Activated T-cell treated with anti-CD3 and anti-CD28 coated beads, Interleukin-2, amount 50 U/mL, for 48 hours (primary cell): ENCODE results near the gene BAIAP2L2.

Experiments used
- DNase-seq, 2 experiments: peaks; one replicate each; pipeline ENCODE4 v3.0.0-alpha.2; 2020

The BAIAP2L2 gene

DNA sequence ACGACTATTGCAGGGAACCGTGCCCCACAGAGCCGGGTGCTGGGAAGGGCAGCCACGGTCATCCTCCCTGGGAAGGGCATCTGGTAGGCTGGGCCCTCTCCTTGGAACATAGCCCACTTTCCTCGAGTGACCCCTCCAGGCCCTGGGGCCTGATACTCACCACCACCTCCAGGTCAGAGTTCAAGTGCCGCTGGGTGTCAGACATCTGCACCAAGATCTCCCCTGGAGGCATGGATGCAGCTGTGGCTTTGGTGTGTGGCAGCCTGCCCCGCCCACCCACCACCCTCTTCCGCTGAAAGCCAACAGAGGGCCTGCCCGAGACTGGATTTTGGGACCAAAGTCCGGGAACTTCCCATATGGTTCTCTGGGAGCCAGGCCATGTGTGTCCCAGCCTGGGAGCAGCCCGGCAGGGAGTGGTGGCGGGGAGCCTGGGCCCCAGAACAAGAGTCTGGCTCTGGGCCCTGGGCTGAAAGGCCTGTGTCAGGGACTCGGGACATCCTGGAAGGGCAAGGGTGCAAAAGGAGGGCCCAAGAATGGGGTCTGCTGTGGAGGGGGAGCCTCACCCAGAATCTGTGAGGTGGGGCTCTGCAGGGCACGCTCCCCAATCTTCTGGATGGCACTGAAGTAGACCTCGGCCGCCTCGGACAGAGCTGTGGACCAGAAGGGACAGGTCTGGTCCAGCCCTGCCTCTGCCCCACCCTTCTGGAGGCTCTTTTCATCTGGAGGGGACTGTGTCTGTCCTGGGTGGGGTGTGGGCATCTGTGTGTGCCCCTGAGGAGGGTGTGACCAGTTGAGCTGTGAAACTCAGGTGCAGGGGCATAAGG lies 2.6 kb downstream of the BAIAP2L2 start:
- no peak for DNase-seq

GRCh38 chr22:38106814-38107578 lies 3.5 kb downstream of the BAIAP2L2 start:
- no peak for DNase-seq

GRCh38 chr22:38104084-38104483 lies 6.4 kb downstream of the BAIAP2L2 start:
- no peak for DNase-seq

GRCh38 chr22:38103641-38104040 lies 6.8 kb downstream of the BAIAP2L2 start:
- DNase-seq = no peak

DNA sequence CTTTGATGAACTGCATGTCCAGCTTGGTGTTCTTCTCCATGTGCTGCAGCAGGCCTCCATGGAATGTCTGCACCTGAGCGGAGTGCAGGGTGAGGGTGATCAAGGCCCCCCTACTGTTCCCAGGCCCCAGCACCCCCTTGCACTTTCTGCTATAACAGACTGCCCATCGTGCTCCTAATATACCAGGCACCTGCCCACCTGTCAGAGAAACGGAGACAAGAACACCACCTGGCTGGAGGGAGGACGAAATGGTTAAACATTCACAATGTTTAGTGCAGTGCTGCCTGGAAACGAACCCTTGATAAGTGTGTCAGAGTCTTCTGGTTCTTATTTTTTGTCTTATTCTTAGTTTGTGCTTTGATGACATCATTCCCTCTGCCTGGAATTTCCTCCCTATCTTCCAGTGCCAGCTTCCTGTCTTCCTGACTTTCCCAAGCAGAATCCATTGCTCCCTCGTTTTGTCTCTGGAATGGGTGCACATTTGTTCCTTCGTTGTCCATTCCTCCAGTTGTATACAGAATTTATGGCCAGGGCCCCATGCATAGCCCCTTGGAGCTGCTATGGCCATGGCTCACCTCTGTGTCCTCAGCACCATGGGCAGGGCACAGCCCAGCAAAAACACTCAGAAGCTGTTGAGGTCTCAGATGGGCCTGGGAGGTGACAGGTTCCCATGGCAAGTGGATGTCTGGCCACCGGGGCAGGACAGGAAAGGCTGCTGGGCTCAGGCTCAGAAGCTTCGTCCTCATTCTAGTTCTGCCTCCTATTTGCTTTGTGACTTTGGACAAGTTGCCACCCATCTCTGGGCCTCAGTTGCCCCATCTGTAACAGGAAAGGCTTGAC lies 11.9 kb downstream of the BAIAP2L2 start:
- DNase-seq = no peak

GRCh38 chr22:38097557-38098409 lies 12.7 kb downstream of the BAIAP2L2 start:
- no peak for DNase-seq

DNA sequence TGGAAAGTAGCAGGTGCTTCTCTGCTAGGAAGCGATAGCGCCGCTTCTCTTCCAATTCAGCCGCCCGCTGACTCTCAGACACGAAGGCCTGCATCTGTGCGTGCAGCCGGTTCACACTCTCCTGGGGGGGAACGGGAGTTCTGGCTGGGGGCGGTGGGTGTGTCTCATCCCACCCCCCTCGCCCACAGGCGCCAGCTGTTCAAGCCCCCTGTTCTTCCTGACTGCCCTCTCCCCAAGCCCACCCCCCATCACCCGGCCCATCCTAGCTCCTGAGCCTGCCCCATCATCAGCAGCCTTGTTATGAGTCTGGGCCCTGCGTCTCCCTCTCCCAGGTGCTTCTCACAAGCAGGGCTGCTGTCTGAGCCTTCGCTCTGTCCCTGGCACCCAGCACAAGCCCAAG lies 13.4 kb downstream of the BAIAP2L2 start:
- DNase-seq = no peak

DNA sequence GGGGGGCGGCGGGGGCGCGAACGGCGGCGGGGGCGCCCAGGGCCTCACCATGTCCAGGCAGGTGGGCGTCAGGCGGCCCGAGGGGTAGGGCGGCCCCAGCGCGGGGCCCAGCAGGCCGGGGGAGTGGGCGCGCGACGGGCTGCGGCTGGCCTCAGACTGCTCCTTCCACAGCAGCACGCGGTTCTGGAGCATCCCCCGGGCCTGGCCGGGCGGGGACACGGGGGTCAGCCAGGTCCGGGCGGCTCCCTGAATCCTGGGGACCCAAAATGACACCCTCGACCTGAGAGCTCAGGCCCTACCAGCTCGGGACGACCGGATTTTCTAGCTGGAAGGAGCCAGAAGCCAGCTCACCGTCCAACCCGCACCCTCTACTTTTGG lies 21.0 kb downstream of the BAIAP2L2 start:
- no peak for DNase-seq

DNA sequence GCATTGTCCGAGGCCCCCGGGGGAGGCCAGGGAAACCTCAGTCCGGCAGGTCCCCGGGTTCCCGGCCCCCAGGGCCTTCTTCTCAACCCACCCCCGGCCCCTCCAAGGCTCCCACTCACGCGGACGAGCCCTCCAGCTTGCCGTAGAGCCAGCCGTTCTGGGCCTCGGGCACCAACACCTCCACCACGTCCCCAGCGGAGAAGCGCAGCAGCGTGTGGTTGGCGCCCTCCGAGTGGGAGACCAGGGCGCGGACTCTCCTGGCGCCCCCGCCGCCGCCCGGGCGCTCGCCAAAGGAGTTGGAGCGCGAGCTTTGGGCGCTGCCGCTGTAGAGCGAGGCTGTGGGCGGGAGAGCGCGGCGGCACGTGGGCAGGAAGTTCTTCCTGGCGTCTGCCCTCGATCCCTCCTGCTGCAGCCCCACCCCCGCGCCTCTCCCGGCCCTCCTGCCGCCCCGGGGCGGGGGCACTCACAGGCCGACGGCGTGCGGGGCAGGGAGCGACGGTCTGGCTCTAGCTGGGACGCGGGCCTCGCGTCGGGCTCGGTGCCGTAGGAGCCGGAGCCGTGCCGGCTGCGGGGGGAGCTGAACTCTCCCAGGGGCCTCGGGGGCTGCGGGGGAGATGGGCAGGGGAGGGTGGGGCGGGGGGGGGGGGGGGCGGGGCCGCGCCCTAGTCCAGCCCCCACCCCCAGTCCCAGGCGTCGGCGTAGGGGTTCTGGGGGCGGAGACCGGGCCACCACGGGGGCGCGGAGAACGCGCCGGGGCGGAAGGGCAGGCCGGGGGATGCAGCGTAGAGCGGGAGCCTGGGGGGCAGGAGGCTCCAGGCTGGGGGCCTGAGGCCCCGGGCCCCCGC lies 21.6 kb downstream of the BAIAP2L2 start:
- no peak for DNase-seq

- no peak for DNase-seq
Observed at GRCh38 chr22:38087855-38088254, 22.6 kb downstream of the BAIAP2L2 start.

GRCh38 chr22:38086942-38087341 lies 23.5 kb downstream of the BAIAP2L2 start:
- no peak for DNase-seq

DNA sequence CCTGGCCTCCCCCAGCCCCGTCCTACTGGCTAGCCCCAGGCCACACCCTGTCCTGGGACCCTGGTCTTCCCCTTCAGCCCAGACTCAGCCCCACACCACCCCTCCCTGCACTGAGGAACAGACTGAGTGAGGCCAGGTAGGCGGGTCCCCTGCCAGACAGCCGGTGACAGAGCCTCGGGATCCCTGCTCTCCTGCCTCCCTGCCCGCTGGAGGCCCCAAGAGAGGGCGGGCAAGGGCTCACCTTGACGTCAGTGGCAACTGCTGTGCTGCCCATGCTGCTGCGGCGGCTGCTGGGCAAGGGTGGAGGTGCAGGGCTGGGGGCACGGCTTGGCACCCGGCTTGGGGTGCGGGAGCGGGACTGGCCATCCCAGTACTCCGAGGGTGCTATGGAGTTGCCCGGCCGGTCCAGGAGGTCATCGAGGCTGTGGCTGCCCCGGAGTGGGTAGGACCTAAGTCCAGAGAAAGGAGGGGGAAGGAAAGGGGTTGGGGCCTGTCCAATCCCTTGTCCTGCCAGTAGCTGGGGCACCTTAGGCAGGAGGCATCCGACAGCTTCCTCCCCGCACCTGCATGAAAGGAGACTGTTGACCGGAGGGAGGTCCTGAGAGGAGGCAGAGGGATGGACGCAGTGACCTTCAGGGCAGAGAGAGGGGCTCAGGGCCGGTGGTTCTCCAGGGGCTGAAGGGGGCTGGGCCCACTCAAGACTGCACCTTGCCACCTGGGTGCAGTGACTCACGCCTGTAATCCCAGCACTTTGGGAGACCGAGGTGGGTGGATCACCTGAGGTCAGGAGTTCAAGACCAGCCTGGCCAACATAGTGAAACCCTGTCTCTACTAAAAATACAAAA lies 24.3 kb downstream of the BAIAP2L2 start:
- DNase-seq = no peak

- no peak for DNase-seq
Observed at GRCh38 chr22:38085501-38085900, 25.0 kb downstream of the BAIAP2L2 start.

- no peak for DNase-seq
Observed at GRCh38 chr22:38085056-38085455, 25.4 kb downstream of the BAIAP2L2 start.

- no peak for DNase-seq
Observed at GRCh38 chr22:38083931-38084631, 26.4 kb downstream of the BAIAP2L2 start, which contains the start of gene SLC16A8. SLC16A8 (minus strand) TSS chr22:38084184; CDS start chr22:38082873, 1,311 bp downstream.

DNA sequence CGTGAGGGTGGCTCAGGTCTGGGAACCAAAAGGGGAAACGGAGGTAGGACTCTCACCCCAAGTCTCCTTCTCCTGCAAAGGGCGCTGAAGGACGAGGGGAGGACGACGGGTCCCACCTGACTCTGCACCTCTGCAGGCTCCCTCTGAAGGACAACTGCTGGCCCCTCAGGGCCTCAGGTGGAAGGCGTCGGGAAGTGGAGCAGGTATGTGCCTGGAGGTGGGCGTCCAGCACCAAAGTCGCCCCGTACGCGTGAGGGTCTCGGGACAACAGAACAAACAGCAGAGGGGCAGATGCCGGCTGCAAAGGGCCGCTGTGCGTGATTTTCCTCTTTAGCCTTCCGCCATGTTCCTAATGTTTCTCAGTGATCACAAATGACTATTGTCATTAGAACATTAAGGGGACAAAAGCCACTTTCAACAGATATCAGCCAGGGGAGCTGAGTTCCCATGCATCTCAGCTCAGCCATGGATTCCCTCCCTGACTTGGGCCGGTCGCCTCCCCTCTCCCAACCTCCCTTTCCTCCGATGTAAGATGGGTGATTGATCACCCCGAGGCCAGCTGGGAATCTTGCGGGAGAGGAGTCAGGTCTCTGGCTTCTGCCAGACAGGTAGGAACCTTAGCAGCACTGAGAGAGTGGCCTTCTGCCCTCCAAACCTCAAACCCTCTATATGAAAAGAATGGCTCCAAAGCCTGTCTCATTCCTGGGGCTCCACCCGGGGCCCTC lies 27.3 kb downstream of the BAIAP2L2 start:
- DNase-seq = no peak

DNA sequence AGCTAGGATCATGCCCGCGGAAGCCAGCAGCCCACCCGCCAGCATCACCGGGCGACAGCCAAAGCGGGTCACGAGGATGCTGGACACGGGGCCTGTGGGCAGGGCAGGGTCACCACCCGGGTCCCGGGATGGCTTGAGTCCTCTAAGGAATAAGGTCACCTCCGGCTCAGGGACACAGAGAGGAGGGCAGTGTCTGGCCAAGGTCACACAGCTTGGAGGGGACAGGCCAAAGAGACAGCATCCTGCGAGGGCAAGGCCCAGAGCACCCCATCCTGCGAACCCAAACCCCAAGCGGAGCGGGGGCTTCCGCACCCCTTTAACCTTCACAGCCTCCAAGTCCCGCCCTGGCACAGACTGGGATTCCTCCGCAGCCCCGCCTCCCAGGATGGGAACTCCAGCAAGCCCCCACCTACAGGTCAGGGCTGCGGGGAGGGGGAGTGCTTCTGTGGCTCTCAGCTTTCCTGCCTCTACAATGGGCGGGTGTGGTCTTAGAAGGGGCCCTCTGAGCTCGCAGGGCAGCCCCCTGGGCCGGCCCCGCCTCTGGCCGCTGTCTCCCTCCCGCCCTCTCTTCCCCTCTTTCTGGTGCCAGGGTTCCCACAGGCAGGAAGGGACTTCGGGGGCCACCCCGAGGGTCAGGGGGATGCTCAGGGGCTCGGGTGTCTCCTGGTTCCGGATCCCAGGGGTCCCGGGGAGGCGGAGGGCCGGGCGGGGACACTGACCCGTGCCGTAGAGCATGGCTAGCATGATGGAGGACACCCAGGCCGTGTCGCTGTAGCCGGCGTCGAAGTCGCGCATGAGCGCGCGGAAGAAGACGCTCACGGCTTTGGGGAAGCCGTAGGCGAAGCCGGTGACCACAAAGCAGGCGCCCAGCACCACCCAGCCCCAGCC lies 28.3 kb downstream of the BAIAP2L2 start:
- DNase-seq = peak; percentile 30 to 53

- no peak for DNase-seq
Observed at GRCh38 chr22:38081636-38081940, 28.9 kb downstream of the BAIAP2L2 start.
